Psoas muscle (tissue), 8 donors: ENCODE results near the gene TMCO4. TPM values are rescaled to one million over a fixed set of nuclear protein-coding genes. Genes with fewer than 3 reads are reported as not detected.
A peak's percentile ranks its signal among the peaks of the same experiment; 100 is the strongest.

Experiments
- ATAC-seq, 4 donors: fragments of 200-7000 bp; cut with Tn5 transposase; one replicate each; pipeline ENCODE4 v1.9.1; 2020; ENCODE audit warnings: moderate library complexity in 3 of 4, mild to moderate bottlenecking in 2 of 4
- DNase-seq, 2 donors: peaks; one replicate each; pipeline ENCODE4 v3.0.0-alpha.2; 2020
- H3K27ac ChIP-seq: fragments of 200-600 bp; one replicate; pipeline ENCODE4 v1.8.0; 2022
- H3K27me3 ChIP-seq, 3 donors: fragments of 200-600 bp in 1 of 3; one replicate each; pipeline versions ENCODE4 v1.6.1 to v1.8.0; 2013 to 2022; ENCODE audit warnings: low read length in 2 of 3, mild to moderate bottlenecking in 2 of 3, moderate library complexity in 1 of 3; ENCODE audit not compliant: insufficient read depth in 3 of 3
- H3K36me3 ChIP-seq, 2 donors: fragments of 200-600 bp in 1 of 2; one replicate each; pipeline versions ENCODE4 v1.6.1 to v1.8.0; 2013 to 2022; ENCODE audit warnings: low read depth in 1 of 2, mild to moderate bottlenecking in 1 of 2, moderate library complexity in 1 of 2; ENCODE audit not compliant: insufficient read depth in 1 of 2
- H3K4me1 ChIP-seq: fragments of 200-600 bp; one replicate; pipeline ENCODE4 v1.8.0; 2022
- H3K4me3 ChIP-seq: fragments of 200-600 bp; one replicate; pipeline ENCODE4 v1.8.0; 2022; ENCODE audit warnings: mild to moderate bottlenecking
- H3K9me3 ChIP-seq: fragments of 200-600 bp; one replicate; pipeline ENCODE4 v1.8.0; 2022
- CTCF ChIP-seq: fragments of 200-600 bp; IDR thresholded peaks from one replicate; pipeline ENCODE4 v1.8.0; 2022; ENCODE audit warnings: antibody characterized with exemption
- WGBS, 3 donors: extraction: QIAGEN DNeasy Blood & Tissue Kit; methylation state at CpG; one replicate each; pipeline versions ENCODE4 v1.1.6 to v1.1.7; 2013; 5-methylcytosine and 5-hydroxymethylcytosine counted together
- intact Hi-C, 2 donors: fragments of 100-400 bp; cut with DNase I; formaldehyde crosslinking; loops; one replicate each; pipeline versions ENCODE4 v1.11.0 to v1.14.2; 2022
- polyA plus RNA-seq, 3 donors: library from polyadenylated mRNA; stranded (reverse); fragments of 200-250 nt; gene quantifications; one replicate each; pipeline ENCODE4 v1.2.3, GENCODE V29; 2013
- total RNA-seq, 4 donors: library from RNA; stranded (reverse); fragmentation: NEBNext Ultra II Directional in 2 of 4; extraction: Animal tissue kit (Norgen Biotek cat#: 25700) in 2 of 4; gene quantifications; one replicate each; pipeline versions ENCODE4 v1.2.1 to v1.2.4, GENCODE V29; 2021 to 2023
- donor health status: healthy with polysubstance abuse.
- donor health status: DM: no; HTN: no; CAD: no; lungs with moderate emphysema.
- donor health status: Bipolar disorder and iron deficiency.
- donor health status: healthy.
- donor health status: DM: yes; HTN: yes; CAD: no.
- donor health status: DM: no; HTN: no; CAD: no.
- donor health status: DM: no; HTN: no; CAD: no.
- donor health status: DM: yes; HTN: yes; CAD: no.

TMCO4 gene
- total and polyA plus RNA-seq, 7 donors = 2.3 to 4.8 (median 3.2) TPM

GRCh38 chr1:19656134-19656779 is 143.5 kb downstream of the TMCO4 start:
- DNase-seq = peak in 1 of 2 donors; percentile 39
- 85 to 90% (median 90%) methylated on average over 8 to 9 of the region's 9 CpGs for WGBS, 3 donors
- intact Hi-C loops = loop anchor here in 1 of 2 donors (2.0 to 10.0 kb wide), 3 partner anchors 271 to 401 kb away; partner anchors contain the start of genes EMC1 and MRTO4
- H3K9me3 ChIP-seq = no peaks in the 10 kb centered on the region
- H3K36me3 ChIP-seq = no peaks in the 10 kb centered on the region
- no peaks in the 10 kb centered on the region for H3K4me1 ChIP-seq
- ATAC-seq = no peak
- no peak overlapping the region for H3K27ac ChIP-seq
- H3K27me3 ChIP-seq = peaks cover 0 to 3% (median 0%) of the 10 kb centered on the region in 3 donors
- no peak overlapping the region for H3K4me3 ChIP-seq
- no peak for TF ChIP-seq CTCF

GRCh38 chr1:19655718-19656080 is 144.0 kb downstream of the TMCO4 start:
- peaks cover 5% of the 10 kb centered on the region for H3K4me1 ChIP-seq
- intact Hi-C loops = loop anchor here in 1 of 2 donors (2.0 to 10.0 kb wide), 3 partner anchors 271 to 401 kb away; partner anchors contain the start of genes EMC1 and MRTO4
- ATAC-seq (no peak), DNase-seq (peak in 1 of 2 donors; percentile 33)
- H3K27ac ChIP-seq = no peak overlapping the region
- no peak for TF ChIP-seq CTCF
- no peaks in the 10 kb centered on the region for H3K36me3 ChIP-seq
- WGBS, 3 donors = 78 to 86% (median 82%) methylated on average over 8 of the region's 8 CpGs
- H3K27me3 ChIP-seq = peaks cover 0 to 3% (median 0%) of the 10 kb centered on the region in 3 donors
- H3K4me3 ChIP-seq = no peak overlapping the region
- no peaks in the 10 kb centered on the region for H3K9me3 ChIP-seq

- no peak for TF ChIP-seq CTCF
- intact Hi-C loops = loop anchor here in 1 of 2 donors (10.0 kb wide), 2 partner anchors 270 to 400 kb away; partner anchors contain the start of genes EMC1 and MRTO4
- no peak overlapping the region for H3K4me3 ChIP-seq
- no peak overlapping the region for H3K27ac ChIP-seq
- H3K4me1 ChIP-seq = peaks cover 11% of the 10 kb centered on the region
- DNase-seq = peak in 1 of 2 donors; percentile 44
- H3K9me3 ChIP-seq = no peaks in the 10 kb centered on the region
- ATAC-seq = no peak
- H3K36me3 ChIP-seq = no peaks in the 10 kb centered on the region
- 70 to 73% (median 72%) methylated on average over 14 to 15 of the region's 15 CpGs for WGBS, 3 donors
- no peaks in the 10 kb centered on the region for H3K27me3 ChIP-seq
Observed at GRCh38 chr1:19654886-19655717, 144.6 kb downstream of the TMCO4 start.

- no peak for TF ChIP-seq CTCF
- DNase-seq (no peak), ATAC-seq (no peak)
- H3K4me3 ChIP-seq = no peak overlapping the region
- peaks cover 13% of the 10 kb centered on the region for H3K4me1 ChIP-seq
- intact Hi-C loops = loop anchor here in 1 of 2 donors (10.0 kb wide), 2 partner anchors 270 to 400 kb away; partner anchors contain the start of genes EMC1 and MRTO4
- H3K27ac ChIP-seq = no peak overlapping the region
- H3K36me3 ChIP-seq = no peaks in the 10 kb centered on the region
- no peaks in the 10 kb centered on the region for H3K27me3 ChIP-seq
- no peaks in the 10 kb centered on the region for H3K9me3 ChIP-seq
- WGBS, 3 donors = 84 to 93% (median 90%) methylated on average over 5 of the region's 5 CpGs
Observed at GRCh38 chr1:19654386-19654785, 145.3 kb downstream of the TMCO4 start.
